HG02970 (cell line): ENCODE data around the gene RNF213.

ENCODE experiments used
- ATAC-seq: cut with Tn5 transposase; IDR thresholded peaks from one replicate; pipeline ENCODE4 v1.9.1; 2021; ENCODE audit warnings: mild to moderate bottlenecking, moderate library complexity, moderate number of reproducible peaks; ENCODE audit not compliant: unreplicated experiment, low FRiP score

RNF213 gene

GRCh38 chr17:80363120-80363515 is 102.5 kb downstream of the RNF213 start:
- ATAC-seq: no peak

DNA sequence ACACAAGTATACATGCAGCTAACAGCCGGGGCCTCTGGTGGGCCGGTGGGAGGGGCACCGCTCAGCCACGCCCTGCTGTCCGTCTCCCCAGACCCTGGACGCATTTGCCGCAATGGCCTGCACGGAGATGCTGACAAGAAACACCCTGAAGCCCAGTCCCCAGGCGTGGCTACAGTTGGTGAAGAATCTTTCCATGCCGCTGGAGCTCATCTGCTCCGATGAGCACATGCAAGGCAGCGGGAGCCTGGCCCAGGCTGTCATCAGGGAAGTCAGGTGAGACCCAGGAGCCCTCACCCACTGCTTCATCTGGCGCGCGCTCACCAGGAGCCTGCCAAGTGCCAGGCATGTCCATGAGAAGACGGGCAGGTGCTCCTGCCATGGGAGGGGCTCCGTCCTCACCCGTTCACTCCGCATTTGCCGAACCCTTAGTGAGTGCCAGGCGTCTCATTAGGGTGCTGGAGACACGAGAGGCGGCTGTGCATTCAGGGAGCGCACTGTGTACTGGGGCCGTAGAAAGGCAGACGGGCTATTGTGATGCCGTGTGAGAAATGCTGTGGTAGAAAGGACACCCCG is 103.0 kb downstream of the RNF213 start:
- no peak for ATAC-seq

DNA sequence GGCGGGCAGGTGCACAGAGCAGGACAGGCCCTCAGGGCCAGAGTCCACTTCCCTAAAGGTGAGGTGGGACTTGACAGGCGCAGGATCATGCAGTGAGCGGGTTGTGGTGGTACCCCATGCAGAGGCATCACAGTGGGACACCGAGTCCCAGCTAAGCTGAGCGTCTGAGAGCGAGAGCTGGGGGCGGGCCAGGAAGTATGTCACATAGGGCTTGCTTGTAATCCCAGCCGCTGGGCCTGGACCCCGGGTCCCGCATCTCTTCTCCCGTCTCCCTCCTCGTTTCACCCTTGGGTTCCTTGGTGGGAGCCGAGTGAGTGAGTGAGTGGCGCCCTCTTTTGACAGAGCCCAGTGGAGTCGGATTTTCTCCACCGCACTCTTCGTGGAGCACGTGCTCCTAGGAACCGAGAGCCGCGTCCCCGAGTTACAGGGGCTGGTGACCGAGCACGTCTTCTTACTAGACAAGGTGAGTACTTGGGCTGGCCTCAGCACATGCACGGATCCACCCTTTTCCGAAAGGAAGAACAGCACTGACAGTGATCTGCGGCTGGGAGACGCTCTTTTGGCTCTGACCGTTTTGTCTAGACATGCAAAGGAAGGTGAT is 103.5 kb downstream of the RNF213 start:
- ATAC-seq: no peak

DNA sequence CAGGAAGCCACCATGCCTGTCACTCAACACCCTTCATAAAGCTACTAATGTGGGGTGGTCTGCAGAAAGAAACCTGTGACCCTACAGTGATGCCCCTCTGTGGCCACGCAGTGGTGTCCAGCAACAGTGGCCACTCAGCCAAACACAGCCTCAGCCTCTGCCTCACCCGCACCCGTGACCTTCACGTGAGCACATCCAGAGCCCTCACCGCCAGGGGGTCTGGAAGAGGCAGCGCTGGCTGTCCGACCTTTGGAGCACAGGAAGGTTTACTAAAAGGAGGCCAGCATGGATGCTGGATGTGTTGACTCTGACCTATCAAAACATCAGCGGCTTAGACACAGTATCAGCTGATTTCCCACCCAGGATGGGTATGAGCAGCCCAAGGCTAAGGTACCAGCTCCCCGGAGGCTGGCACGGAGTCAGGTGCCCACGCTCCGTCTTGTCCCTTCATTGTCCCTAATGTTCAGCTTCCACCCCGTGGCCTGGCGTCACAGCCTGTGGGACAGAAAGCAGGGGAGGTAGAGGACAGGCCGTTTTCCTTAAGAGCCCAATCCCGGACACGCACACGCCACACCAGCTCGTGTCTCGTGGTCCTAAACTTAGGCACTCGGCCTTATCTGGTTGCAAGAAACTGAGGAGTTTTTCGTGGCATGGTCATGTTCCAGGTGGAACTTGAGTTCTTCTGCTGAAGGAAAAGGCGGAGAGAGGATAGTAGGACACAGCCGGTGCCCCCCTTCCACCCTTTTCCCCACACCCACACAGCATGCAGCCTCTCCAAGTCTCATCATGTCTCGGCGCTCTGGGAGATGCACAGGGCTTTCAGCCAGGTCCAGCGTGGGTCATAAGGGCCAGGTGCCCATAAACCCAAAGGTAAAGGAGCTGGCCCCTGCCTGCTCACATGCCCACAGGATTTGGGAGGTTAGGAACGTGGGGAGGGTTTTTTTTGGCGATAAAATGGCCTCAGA is 104.6 kb downstream of the RNF213 start:
- ATAC-seq: no peak

DNA sequence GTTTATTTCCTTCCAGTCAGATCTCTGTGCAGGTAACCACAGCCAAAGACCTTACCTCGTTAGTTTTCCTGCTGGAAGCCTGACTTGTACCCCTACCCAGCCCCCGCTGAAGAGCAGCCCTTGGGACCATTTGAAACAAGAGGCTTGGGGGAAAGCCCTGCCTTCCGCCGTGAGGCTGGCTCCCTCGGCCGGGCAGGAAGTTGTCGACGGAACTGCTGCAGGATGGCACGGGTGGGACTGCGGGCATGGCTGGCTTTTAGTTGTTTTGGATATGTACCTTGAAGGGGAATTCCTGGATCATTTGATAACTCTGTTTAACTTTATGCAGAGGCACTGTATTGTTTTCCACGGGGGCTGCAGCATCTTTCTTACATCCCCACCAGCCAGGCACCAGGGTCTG is 105.3 kb downstream of the RNF213 start:
- ATAC-seq: no peak

GRCh38 chr17:80367503-80367902 is 106.9 kb downstream of the RNF213 start:
- no peak for ATAC-seq

DNA sequence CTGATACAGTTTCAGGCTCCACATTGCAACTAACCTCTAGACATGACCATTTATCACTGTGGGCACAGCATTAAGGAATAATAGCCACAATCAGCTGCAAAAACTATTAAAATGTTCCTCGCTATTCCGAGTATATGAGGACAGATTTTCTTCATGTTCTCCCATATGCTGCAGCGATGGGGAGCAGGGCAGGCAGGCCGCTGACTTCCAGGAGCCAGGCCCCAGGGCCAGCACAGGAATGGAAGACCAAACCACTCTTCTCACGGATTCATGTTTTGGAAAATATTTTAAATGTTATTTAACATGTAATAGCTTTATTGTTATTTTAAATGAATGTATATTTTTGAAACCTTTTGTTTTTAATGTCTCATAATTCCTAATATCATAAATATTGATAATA is 110.5 kb downstream of the RNF213 start:
- no peak for ATAC-seq

GRCh38 chr17:80372456-80372855 is 111.8 kb downstream of the RNF213 start:
- ATAC-seq: no peak

DNA sequence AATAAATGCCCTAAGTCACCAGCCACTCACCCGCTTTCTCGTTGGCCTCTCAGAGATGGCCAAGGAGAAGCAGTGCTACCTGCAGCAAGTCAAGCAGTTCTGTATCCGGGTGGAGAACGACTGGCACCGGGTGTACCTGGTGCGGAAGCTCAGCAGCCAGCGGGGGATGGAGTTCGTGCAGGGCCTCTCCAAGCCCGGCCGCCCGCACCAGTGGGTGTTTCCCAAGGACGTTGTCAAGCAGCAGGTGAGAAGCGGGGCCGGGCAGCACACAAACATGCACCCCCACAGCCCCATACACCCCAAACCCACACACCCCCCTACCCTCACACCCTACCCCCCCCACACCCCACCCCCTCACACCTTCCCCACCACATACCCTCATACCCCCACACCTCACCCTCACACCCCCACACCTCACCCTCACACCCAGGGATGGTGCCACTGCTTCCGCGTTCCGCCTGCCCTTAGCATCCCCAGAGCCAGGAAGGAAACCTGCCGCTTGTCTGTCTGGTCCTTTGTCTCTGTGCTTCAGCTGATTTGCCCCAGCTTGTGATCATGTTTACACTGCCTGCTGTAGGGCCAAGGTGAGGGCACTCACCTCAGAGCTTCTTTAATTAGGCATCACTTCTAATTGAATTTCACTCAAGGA is 112.4 kb downstream of the RNF213 start:
- ATAC-seq: no peak

- no peak for ATAC-seq
Measured at GRCh38 chr17:80374039-80374731, 113.5 kb downstream of the RNF213 start.

- no peak for ATAC-seq
Measured at GRCh38 chr17:80374732-80375585, 114.3 kb downstream of the RNF213 start.

DNA sequence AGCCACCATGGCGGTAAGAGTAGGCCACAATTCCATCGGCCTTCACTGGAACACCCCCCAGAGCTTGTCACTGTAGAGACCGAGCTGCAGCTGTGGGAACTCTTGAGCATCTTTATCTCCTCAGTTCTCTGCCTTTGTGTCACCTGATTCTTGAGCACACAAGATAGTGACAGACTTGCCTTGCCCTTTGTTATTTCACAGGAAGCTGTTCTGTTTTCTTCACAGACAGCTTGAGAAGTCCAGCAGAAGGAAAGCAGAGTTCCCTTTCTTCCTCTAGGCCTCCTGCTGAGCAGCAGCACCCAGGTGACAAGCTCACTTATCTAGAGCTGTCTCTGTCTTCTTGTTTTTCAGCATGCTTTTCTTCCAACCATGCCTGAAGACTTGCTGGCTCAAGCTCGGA is 115.9 kb downstream of the RNF213 start:
- no peak for ATAC-seq

GRCh38 chr17:80377798-80378197 is 117.1 kb downstream of the RNF213 start:
- ATAC-seq: no peak

DNA sequence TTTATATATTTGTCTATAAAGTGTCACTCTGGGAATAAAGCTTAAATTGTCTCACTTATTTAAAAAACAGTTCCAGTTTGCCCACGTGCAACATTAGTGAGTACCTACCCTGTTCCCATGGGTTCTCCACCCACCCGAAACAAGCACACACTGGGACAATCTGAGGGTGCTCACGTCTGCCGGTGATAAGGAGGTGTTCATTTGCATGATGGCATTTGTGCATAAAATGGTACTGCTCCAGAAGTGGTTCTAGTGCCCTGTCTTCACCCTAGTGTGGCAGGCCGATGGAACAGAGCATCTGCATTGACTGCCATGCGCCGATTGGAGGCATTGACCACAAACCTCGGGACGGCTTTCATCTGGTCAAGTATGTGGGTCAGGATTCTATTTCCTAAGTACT is 118.7 kb downstream of the RNF213 start:
- ATAC-seq: no peak

- no peak for ATAC-seq
Measured at GRCh38 chr17:80380068-80380467, 119.4 kb downstream of the RNF213 start.

DNA sequence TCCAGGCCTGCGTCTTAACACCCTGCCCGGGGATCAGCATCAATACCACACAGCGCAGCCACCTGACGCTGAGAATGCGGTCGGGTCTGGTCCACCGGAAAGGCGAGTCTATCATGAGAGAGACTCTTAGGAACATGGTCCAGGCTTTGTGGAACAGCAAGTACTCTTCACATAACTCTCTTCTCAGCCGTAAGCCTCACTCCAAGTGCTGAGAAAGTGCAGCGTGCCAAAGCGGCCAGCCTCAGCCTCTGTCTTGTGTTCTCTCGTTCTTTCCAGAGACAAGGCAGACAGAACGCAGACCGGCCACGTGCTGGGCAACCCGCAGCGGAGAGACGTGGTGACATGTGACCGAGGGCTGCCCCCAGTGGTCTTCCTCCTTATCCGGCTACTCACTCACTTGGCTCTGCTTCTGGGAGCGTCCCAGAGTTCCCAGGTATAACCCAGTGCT is 119.9 kb downstream of the RNF213 start:
- ATAC-seq: no peak

DNA sequence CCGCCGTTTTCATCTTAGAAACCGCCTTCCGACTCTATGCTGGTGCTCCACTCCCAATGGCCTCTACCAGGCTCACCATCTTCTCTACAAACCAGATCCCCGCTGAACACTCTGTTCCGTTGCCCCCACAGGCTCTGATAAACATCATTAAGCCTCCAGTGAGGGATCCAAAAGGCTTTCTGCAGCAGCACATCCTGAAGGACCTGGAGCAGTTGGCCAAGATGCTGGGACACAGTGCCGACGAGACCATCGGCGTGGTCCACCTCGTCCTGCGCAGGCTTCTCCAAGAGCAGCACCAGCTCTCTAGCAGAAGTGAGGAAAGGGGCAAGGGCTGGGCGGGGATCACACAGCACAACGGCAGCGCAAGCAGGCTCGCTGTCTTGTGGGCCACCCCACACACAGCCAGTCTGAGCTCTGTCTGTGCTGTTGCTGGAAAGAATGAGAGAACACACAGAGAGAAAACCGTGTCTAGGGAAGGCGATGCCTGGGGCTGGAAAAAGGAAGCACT is 120.8 kb downstream of the RNF213 start:
- no peak for ATAC-seq

DNA sequence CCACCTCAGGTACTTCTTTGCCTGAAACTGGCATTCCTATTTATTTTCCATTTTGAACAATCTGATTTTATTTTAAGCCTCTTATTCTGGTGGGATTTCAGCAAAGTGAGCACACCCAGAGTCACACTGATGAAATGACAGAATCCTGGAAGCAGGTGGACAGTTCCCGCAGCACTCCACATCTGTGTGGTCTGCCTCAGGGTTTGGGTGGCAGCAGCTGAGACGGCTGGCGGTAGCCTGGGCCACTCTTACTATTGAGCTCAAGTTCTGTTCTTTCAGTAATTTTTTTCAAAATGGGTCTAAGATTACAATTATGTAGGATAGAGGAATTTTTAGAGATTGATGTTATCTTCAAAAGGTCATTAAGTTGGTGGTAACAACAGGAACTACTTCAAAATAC is 121.8 kb downstream of the RNF213 start:
- no peak for ATAC-seq

GRCh38 chr17:80382956-80383355 is 122.3 kb downstream of the RNF213 start:
- no peak for ATAC-seq
